Endothelial cell of umbilical vein (primary cell): ENCODE data around the gene PDCD1. TPM values are rescaled to one million over a fixed set of nuclear protein-coding genes. Genes with fewer than 3 reads are reported as not detected.

Experiments
- BruUV-seq: library from RNA; stranded (reverse); fragments of 400-500 nt; replicated peaks from 2 replicates; lab custom pipeline; 2021; lab: Mats Ljungman, UMichigan
- CTCF ChIA-PET: fragments of 300-600, 350-600 bp; sonication (Branson Sonifier 250); formaldehyde crosslinking; loops from one replicate; lab custom pipeline; 2021; ENCODE audit warnings: antibody characterized with exemption, inconsistent platforms; lab: Charles Lee
- POLR2A ChIA-PET: fragments of 300-600, 350-600 bp; sonication (Branson Sonifier 250); formaldehyde crosslinking; loops from one replicate; lab custom pipeline; 2021; ENCODE audit warnings: antibody characterized with exemption, inconsistent platforms; lab: Charles Lee
- DNase-seq: peaks from one replicate; pipeline ENCODE4 v3.0.0-alpha.2; 2011; ENCODE audit warnings: low read depth, low spot score
- FAIRE-seq: peaks from 2 replicates; lab custom pipeline; 2011; peaks lifted over from hg19 to GRCh38; lab: Jason Lieb, UNC
- H2AFZ ChIP-seq: 2 replicates; pipeline ENCODE4 v1.6.0; 2012; ENCODE audit warnings: low read depth, low read length, control low read depth, inconsistent platforms
- H3K27ac ChIP-seq: 2 replicates; pipeline ENCODE4 v1.5.1; 2011; ENCODE audit warnings: low read depth, mild to moderate bottlenecking, control low read depth, low read length, moderate library complexity; ENCODE audit not compliant: insufficient read depth
- H3K27me3 ChIP-seq, 2 experiments: 2 replicates each; pipeline versions ENCODE4 v1.6.0 to v1.6.1; 2011; ENCODE audit warnings: low read length in 2 of 2, mixed read lengths in 1 of 2; ENCODE audit not compliant: control insufficient read depth in 2 of 2, insufficient read depth in 2 of 2
- H3K36me3 ChIP-seq, 2 experiments: 2 replicates in 1 of 2; 3 replicates in 1 of 2; pipeline ENCODE4 v1.5.1; 2011; ENCODE audit warnings: low read length in 2 of 2, mild to moderate bottlenecking in 1 of 2, moderate library complexity in 1 of 2; ENCODE audit not compliant: control insufficient read depth in 2 of 2, insufficient read depth in 2 of 2; ENCODE audit errors: extremely low read depth in 1 of 2
- H3K4me1 ChIP-seq: 3 replicates; pipeline ENCODE4 v1.5.1; 2011; ENCODE audit warnings: mild to moderate bottlenecking, low read length; ENCODE audit not compliant: control insufficient read depth, insufficient read depth; ENCODE audit errors: extremely low read depth
- H3K4me2 ChIP-seq: 2 replicates; pipeline ENCODE4 v1.6.1; 2011; ENCODE audit warnings: low read length, control low read depth, mixed read lengths; ENCODE audit not compliant: insufficient read depth
- H3K4me3 ChIP-seq, 3 experiments: fragments of 200-600 bp in 1 of 3; sonication (generic), shearing (Covaris generic) in 1 of 3; replicated peaks in 1 of 3; 2 replicates each; pipeline ENCODE4 v1.5.1; 2011 to 2016; ENCODE audit warnings: control low read depth in 3 of 3, low read length in 3 of 3, mild to moderate bottlenecking in 2 of 3, inconsistent platforms in 1 of 3, low read depth in 1 of 3, moderate library complexity in 1 of 3; ENCODE audit not compliant: insufficient read depth in 1 of 3
- H3K79me2 ChIP-seq: 2 replicates; pipeline ENCODE4 v1.6.0; 2012; ENCODE audit warnings: low read length, inconsistent platforms; ENCODE audit not compliant: control insufficient read depth, insufficient read depth
- H3K9ac ChIP-seq: replicated peaks from 2 replicates; pipeline ENCODE3; 2011; ENCODE audit warnings: low read length, control low read depth; ENCODE audit not compliant: insufficient read depth; ENCODE audit errors: extremely low read depth
- H3K9me1 ChIP-seq: replicated peaks from 3 replicates; pipeline ENCODE4 v1.6.0; 2011; ENCODE audit warnings: mild to moderate bottlenecking, low read length; ENCODE audit not compliant: control insufficient read depth, insufficient read depth; ENCODE audit errors: extremely low read depth
- H3K9me3 ChIP-seq: replicated peaks from 2 replicates; pipeline ENCODE4 v1.5.1; 2012; ENCODE audit warnings: low read length, inconsistent platforms; ENCODE audit not compliant: control insufficient read depth, insufficient read depth
- H4K20me1 ChIP-seq: replicated peaks from 2 replicates; pipeline ENCODE3; 2011; ENCODE audit warnings: mild to moderate bottlenecking, low read length; ENCODE audit not compliant: control insufficient read depth, insufficient read depth; ENCODE audit errors: extremely low read depth
- CTCF ChIP-seq, 2 donors: IDR thresholded peaks; 1 replicate in 1 of 2; 2 replicates in 1 of 2; pipeline ENCODE4 v1.5.1; 2011; ENCODE audit warnings: low read length in 2 of 2, mild to moderate bottlenecking in 2 of 2, moderate library complexity in 2 of 2, control low read depth in 1 of 2, inconsistent platforms in 1 of 2, low read depth in 1 of 2; ENCODE audit not compliant: insufficient read depth in 1 of 2; ENCODE audit errors: extremely low read depth in 1 of 2
- EZH2 ChIP-seq: IDR thresholded peaks from 2 replicates; pipeline ENCODE4 v1.6.1; 2012; ENCODE audit warnings: borderline replicate concordance, low read depth, mild to moderate bottlenecking, moderate library complexity, low read length, inconsistent platforms; ENCODE audit not compliant: severe bottlenecking
- FOS ChIP-seq: IDR thresholded peaks from 2 replicates; pipeline ENCODE4 v1.6.1; 2011; ENCODE audit warnings: mild to moderate bottlenecking, low read length, moderate library complexity, borderline replicate concordance; ENCODE audit not compliant: insufficient read depth
- GATA2 ChIP-seq: IDR thresholded peaks from 2 replicates; pipeline ENCODE4 v1.7.0; 2011; ENCODE audit warnings: low read depth, mild to moderate bottlenecking, moderate library complexity, mixed read lengths, low read length; ENCODE audit not compliant: insufficient read length, insufficient read depth
- JUN ChIP-seq: IDR thresholded peaks from 2 replicates; pipeline ENCODE4 v1.6.1; 2011; ENCODE audit warnings: borderline replicate concordance, low read depth; ENCODE audit not compliant: insufficient read length, insufficient read depth
- MAX ChIP-seq: IDR thresholded peaks from 2 replicates; pipeline ENCODE4 v1.6.1; 2011; ENCODE audit not compliant: insufficient read depth, insufficient read length
- MYC ChIP-seq: IDR thresholded peaks from one replicate; pipeline ENCODE4 v1.6.1; 2011; ENCODE audit warnings: mild to moderate bottlenecking, low read depth, low read length
- POLR2A ChIP-seq: IDR thresholded peaks from 2 replicates; pipeline ENCODE4 v1.6.1; 2012; ENCODE audit warnings: low read depth, mild to moderate bottlenecking, control low read depth, low read length
- POLR2AphosphoS5 ChIP-seq: IDR thresholded peaks from 2 replicates; pipeline ENCODE4 v1.6.1; 2012; ENCODE audit warnings: low read depth, mild to moderate bottlenecking, control low read depth, low read length, moderate library complexity; ENCODE audit not compliant: insufficient read depth
- dilution Hi-C: fragments of 300-500 bp; cut with MboI; formaldehyde crosslinking; loops from one replicate; pipeline ENCODE4 v1.15.0; 2019; ENCODE audit warnings: low sequenced_read_pairs; ENCODE audit not compliant: extremely low pct_ligation_motif_present
- intact Hi-C: fragments of 100-400 bp; cut with micrococcal nuclease; formaldehyde crosslinking; loops from one replicate; pipeline ENCODE4 v1.10.0; 2022
- polyA plus RNA-seq, 4 experiments: library from polyadenylated mRNA; depleted of rRNA in 3 of 4; stranded (reverse) in 3 of 4; unstranded in 1 of 4; fragments of >200 nt; gene quantifications; 2 replicates each; pipeline versions ENCODE4 v1.2.1 to v1.2.3, GENCODE V29; 2011 to 2012; ENCODE audit warnings: missing spikeins in 1 of 4
- total RNA-seq: library from RNA; stranded (reverse); gene quantifications from 2 replicates; pipeline ENCODE4 v1.2.3, GENCODE V29; 2021

The PDCD1 gene
- total and polyA plus RNA-seq, 2 donors (not counting 3 experiments of a cell fraction or from before 2014, with no cell fraction given) = not detected

- intact Hi-C loops = no loop called here
- H4K20me1 ChIP-seq = no peaks in the 10 kb centered on the region
- FAIRE-seq (no peak), DNase-seq (no peak)
- no TSS peak for BruUV-seq
- H3K4me3 ChIP-seq = no peak overlapping the region
- POLR2A ChIA-PET = no interaction called here
- no peak overlapping the region for H3K9ac ChIP-seq
- H3K27me3 ChIP-seq = no peaks in the 10 kb centered on the region
- H3K9me1 ChIP-seq = no peaks in the 10 kb centered on the region
- H3K9me3 ChIP-seq = no peaks in the 10 kb centered on the region
- peaks cover 3% of the 10 kb centered on the region for H3K4me1 ChIP-seq
- H2AFZ ChIP-seq = no peak overlapping the region
- CTCF ChIA-PET = no interaction called here
- H3K4me2 ChIP-seq = no peak overlapping the region
- H3K79me2 ChIP-seq = no peaks in the 10 kb centered on the region
- no peaks in the 10 kb centered on the region for H3K36me3 ChIP-seq
- dilution Hi-C loops = no loop called here
- no peak overlapping the region for H3K27ac ChIP-seq
- TF ChIP-seq MYC (no peak), POLR2AphosphoS5 (no peak), EZH2 (no peak), MAX (no peak), CTCF (IDR thresholded peaks at IDR 0.05; ENCODE audit: extremely low read depth in 1 of 2, insufficient read depth in 1 of 2, low read depth in 1 of 2, low read length in 2 of 2) (no peak), JUN (no peak), GATA2 (no peak), FOS (no peak), POLR2A (no peak)
Observed at GRCh38 chr2:241815477-241816430, 42.9 kb downstream of the PDCD1 start.
